T-cell (primary cell): ENCODE measurements around the gene SPDYE17. TPM values are rescaled to one million over a fixed set of nuclear protein-coding genes. Genes with fewer than 3 reads are reported as not detected.
"Not testable (repeated sequence)": the region's sequence is repeated elsewhere in the genome, so short reads cannot be mapped to it uniquely, and the experiment has no call there.

ENCODE experiments used
- ATAC-seq, 4 experiments: fragments of 200-7000 bp in 3 of 4; fragments of 150-1000 bp in 1 of 4; cut with Tn5 transposase; replicated peaks in 1 of 4; 1 replicate in 3 of 4; 2 replicates in 1 of 4; pipeline ENCODE4 v1.10.0; 2021; ENCODE audit warnings: moderate library complexity in 3 of 4, mild to moderate bottlenecking in 2 of 4, moderate number of reproducible peaks in 1 of 4
- CTCF ChIA-PET, 2 donors: fragments of 300-600 bp; sonication (Branson Sonifier 250); formaldehyde crosslinking; loops; one replicate each; lab custom pipeline; 2022; ENCODE audit warnings: antibody characterized with exemption in 2 of 2; lab: Charles Lee
- POLR2A ChIA-PET, 2 donors: fragments of 300-600 bp; sonication (Branson Sonifier 250); formaldehyde crosslinking; loops; one replicate each; lab custom pipeline; 2022; ENCODE audit warnings: antibody characterized with exemption in 2 of 2; lab: Charles Lee
- DNase-seq, 35 experiments: peaks; one replicate each; pipeline versions ENCODE4 v3.0.0 to v3.0.0-alpha.2; 2013 to 2023
- H3K27ac ChIP-seq: one replicate; pipeline ENCODE4 v1.5.1; 2013; ENCODE audit warnings: low read length
- H3K27me3 ChIP-seq, 2 experiments: replicated peaks in 1 of 2; 1 replicate in 1 of 2; 2 replicates in 1 of 2; pipeline versions ENCODE4 v1.6.1 to v1.7.0; 2013; ENCODE audit warnings: low read length in 1 of 2, mixed read lengths in 1 of 2; ENCODE audit not compliant: control insufficient read depth in 2 of 2, insufficient read depth in 2 of 2; ENCODE audit errors: extremely low read depth in 1 of 2
- H3K36me3 ChIP-seq, 2 donors: 1 replicate in 1 of 2; 2 replicates in 1 of 2; pipeline versions ENCODE4 v1.6.1 to v1.7.0; 2013; ENCODE audit warnings: low read length in 1 of 2; ENCODE audit not compliant: control insufficient read depth in 2 of 2, insufficient read depth in 1 of 2; ENCODE audit errors: extremely low read depth in 1 of 2
- H3K4me1 ChIP-seq, 2 experiments: 1 replicate in 1 of 2; 2 replicates in 1 of 2; pipeline versions ENCODE4 v1.6.1 to v1.7.0; 2013; ENCODE audit warnings: low read length in 2 of 2, mixed read lengths in 1 of 2; ENCODE audit not compliant: insufficient read depth in 2 of 2, control insufficient read depth in 1 of 2; ENCODE audit errors: extremely low read depth in 1 of 2
- H3K4me3 ChIP-seq, 2 donors: 1 replicate in 1 of 2; 2 replicates in 1 of 2; pipeline versions ENCODE4 v1.5.1 to v1.7.0; 2013; ENCODE audit warnings: mild to moderate bottlenecking in 2 of 2, low read length in 1 of 2, moderate library complexity in 1 of 2; ENCODE audit not compliant: control insufficient read depth in 1 of 2; ENCODE audit errors: extremely low read depth in 1 of 2
- H3K9me3 ChIP-seq: 2 replicates; pipeline ENCODE4 v1.7.0; 2013
- H3K27ac Mint-ChIP-seq, 2 donors: one replicate each; pipeline ENCODE4 v1.8.0; 2020 to 2021; ENCODE audit warnings: mild to moderate bottlenecking in 2 of 2, mixed read lengths in 2 of 2
- H3K27me3 Mint-ChIP-seq, 2 donors: one replicate each; pipeline ENCODE4 v1.8.0; 2021 to 2022; ENCODE audit warnings: mixed read lengths in 2 of 2
- H3K36me3 Mint-ChIP-seq: one replicate; pipeline ENCODE4 v1.8.0; 2021; ENCODE audit warnings: mixed read lengths
- H3K4me1 Mint-ChIP-seq, 3 donors: one replicate each; pipeline ENCODE4 v1.8.0; 2020 to 2022; ENCODE audit warnings: mixed read lengths in 3 of 3, mild to moderate bottlenecking in 1 of 3
- H3K4me3 Mint-ChIP-seq, 3 donors: one replicate each; pipeline ENCODE4 v1.8.0; 2020 to 2022; ENCODE audit warnings: mild to moderate bottlenecking in 3 of 3, mixed read lengths in 3 of 3, moderate library complexity in 3 of 3
- H3K9me3 Mint-ChIP-seq, 3 donors: one replicate each; pipeline ENCODE4 v1.8.0; 2020 to 2022; ENCODE audit warnings: mixed read lengths in 3 of 3
- WGBS: methylation state at CpG from one replicate; pipeline ENCODE4 v1.1.5; 2013; ENCODE audit warnings: missing lambda C conversion rate; ENCODE audit not compliant: insufficient coverage; 5-methylcytosine and 5-hydroxymethylcytosine counted together
- total RNA-seq, 35 experiments: library from RNA in 6 of 35; stranded (reverse) in 6 of 35; fragments of 120-200 nt in 1 of 35; gene quantifications; one replicate each; pipeline versions ENCODE4 v1.2.1 to v1.2.4 and lab custom pipeline; 2013 to 2026

The SPDYE17 gene
- total RNA-seq, 5 donors from 2014 or later (not counting 1 experiment from before 2014, with no cell fraction given): not detected

DNA sequence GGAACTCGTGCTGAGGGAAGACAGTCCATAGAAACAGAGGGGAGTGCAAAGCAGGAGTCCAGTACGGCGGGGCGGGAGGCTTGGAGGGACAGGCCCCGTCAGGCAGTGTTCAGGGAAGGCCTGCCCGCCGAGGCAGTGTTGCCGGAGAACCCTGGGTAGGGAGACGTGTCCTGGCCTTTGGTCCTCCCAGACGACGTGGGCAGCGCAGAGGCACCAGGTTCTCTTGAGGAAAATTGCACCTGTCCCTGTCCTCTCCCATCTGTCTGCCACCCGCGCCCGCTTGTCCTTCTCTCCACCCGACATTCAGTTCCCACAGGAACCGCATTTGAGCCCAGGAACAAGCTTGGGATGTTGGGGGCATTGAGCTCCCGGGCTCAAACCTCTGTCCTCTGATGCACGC, 38.3 kb downstream of the SPDYE17 start:
- H3K9me3 ChIP-seq, DNase-seq, H3K4me3 Mint-ChIP-seq, H3K36me3 Mint-ChIP-seq, H3K27me3 ChIP-seq, H3K36me3 ChIP-seq, H3K27ac Mint-ChIP-seq, ATAC-seq, H3K4me3 ChIP-seq, H3K4me1 Mint-ChIP-seq, CTCF ChIA-PET, H3K27me3 Mint-ChIP-seq, H3K27ac ChIP-seq, H3K9me3 Mint-ChIP-seq, POLR2A ChIA-PET: not testable (repeated sequence)
- H3K4me1 ChIP-seq: peaks cover 4 to 19% of the 10 kb centered on the region in 2 experiments
- 92% methylated on average over 7 of the region's 19 CpGs for WGBS

DNA sequence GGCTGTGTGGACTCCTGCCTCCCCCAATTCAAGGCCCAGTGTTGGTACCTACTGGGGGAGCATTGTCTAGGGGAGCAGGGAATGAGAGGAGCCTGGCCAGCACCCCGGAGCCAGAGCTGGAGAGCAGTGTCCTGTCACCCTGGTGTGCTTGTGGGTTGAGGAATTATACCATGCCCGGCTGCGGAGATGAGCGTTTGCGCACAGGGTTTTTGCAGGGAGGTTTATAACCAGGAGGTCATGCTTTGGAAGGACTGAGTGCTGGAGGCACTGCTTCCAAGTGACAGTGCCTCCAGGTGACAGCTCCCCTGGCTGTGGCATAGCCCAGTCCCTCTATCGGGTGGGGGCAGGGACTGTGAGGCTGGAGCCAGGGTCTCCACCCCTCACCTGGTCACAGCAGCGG, 39.3 kb downstream of the SPDYE17 start:
- H3K4me3 Mint-ChIP-seq, CTCF ChIA-PET, H3K4me3 ChIP-seq, H3K36me3 ChIP-seq, H3K27ac ChIP-seq, H3K27me3 ChIP-seq, POLR2A ChIA-PET, H3K9me3 Mint-ChIP-seq, H3K4me1 Mint-ChIP-seq, H3K27ac Mint-ChIP-seq, H3K4me1 ChIP-seq, H3K36me3 Mint-ChIP-seq, H3K9me3 ChIP-seq, ATAC-seq, DNase-seq, H3K27me3 Mint-ChIP-seq: not testable (repeated sequence)
- WGBS: no CpG with 5 or more reads among the region's 7 CpGs

DNA sequence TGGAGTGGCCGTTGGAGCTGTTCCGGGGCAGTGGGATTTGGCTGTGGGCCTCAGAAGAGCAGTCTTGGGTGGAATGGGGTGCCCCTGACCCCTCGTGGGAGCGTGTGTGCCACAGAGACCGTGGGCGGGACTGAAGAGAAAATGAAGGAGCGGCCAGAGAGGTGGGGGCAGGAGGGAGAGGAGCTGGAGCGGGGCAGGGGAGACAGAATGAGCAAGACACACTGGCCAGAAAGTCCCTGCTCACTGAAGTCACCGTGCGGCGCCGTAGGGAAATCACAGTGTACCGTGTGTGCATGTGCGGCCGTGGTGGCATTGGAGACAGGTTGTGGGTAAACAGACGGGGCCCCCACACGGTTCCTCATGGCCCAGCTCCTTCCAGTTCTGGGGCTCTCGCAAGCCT, 40.0 kb downstream of the SPDYE17 start:
- H3K27me3 ChIP-seq, POLR2A ChIA-PET, DNase-seq, H3K36me3 Mint-ChIP-seq, H3K4me3 ChIP-seq, H3K4me3 Mint-ChIP-seq, H3K9me3 Mint-ChIP-seq, H3K36me3 ChIP-seq, CTCF ChIA-PET, H3K4me1 Mint-ChIP-seq, H3K27me3 Mint-ChIP-seq, H3K27ac ChIP-seq, ATAC-seq, H3K27ac Mint-ChIP-seq, H3K9me3 ChIP-seq, H3K4me1 ChIP-seq: not testable (repeated sequence)
- 70% methylated on average over 4 of the region's 18 CpGs for WGBS

DNA sequence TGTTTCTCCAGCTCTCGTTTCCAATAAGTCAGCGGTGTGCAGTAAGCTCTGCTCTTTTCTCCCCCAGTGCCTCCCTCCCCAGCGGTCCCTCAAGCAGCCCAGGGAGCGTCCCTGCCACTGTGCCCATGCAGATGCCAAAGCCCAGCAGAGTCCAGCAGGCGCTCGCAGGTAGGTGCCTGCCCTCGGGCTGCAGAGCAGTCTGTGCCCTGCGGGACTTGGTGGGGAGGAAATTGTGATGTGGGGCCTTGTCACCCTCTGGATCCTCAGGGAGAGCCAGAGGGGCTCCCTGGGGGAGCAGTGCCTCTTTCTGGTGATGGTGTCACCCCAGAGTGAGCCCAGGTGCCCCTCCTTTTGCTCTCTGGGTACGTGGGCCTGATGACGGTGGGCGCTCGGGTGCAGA, 42.0 kb downstream of the SPDYE17 start:
- H3K4me3 Mint-ChIP-seq, H3K27me3 Mint-ChIP-seq, H3K4me1 ChIP-seq, H3K27ac Mint-ChIP-seq, H3K36me3 ChIP-seq, H3K9me3 ChIP-seq, H3K9me3 Mint-ChIP-seq, H3K27me3 ChIP-seq, POLR2A ChIA-PET, ATAC-seq, H3K4me1 Mint-ChIP-seq, DNase-seq, H3K4me3 ChIP-seq, H3K36me3 Mint-ChIP-seq, H3K27ac ChIP-seq, CTCF ChIA-PET: not testable (repeated sequence)
- WGBS: 100% methylated on average over 3 of the region's 12 CpGs

DNA sequence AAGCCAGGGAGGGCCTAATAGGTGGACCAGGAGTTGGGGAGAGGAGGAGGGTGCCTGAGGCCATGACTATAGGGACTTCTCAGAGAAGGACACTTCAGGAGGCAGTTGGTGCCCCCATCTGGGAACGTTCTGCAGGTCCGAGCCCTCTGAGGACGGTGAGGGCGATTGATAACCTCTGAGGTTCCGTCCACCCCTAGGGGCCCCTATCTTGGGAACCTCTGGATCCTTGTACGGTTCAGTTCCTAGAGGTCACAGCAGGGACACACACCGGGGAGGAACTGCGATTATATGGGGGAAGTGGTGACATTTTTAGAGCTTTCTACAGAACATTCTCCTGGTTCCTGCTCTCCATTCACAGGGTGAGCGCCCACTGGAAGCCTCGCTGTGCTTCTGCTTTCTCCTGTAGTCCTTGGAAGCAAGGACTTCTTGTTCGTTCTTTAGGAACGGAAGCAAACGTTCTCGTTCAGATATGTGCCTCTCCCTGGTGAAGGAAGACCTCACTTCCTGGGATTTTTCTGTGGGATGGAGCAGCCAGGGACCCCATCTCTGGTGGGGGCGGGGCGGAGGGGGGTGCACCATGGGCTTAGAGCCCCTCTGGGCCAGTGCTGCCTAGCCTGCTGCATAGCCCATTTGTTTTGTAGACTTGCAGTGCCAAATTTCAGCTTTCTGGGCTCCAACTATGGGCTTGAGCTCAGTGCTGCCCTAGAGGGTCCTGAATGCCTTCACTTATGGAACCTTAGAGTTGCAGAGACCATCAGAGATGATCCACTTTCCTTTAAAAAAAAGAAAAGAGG, 46.0 kb downstream of the SPDYE17 start:
- H3K27me3 ChIP-seq, H3K9me3 Mint-ChIP-seq, H3K4me1 ChIP-seq, H3K27me3 Mint-ChIP-seq, H3K9me3 ChIP-seq, H3K27ac ChIP-seq, H3K4me1 Mint-ChIP-seq, H3K36me3 Mint-ChIP-seq, POLR2A ChIA-PET, CTCF ChIA-PET, ATAC-seq, H3K4me3 ChIP-seq, H3K36me3 ChIP-seq, H3K4me3 Mint-ChIP-seq, DNase-seq: not testable (repeated sequence)
- peak overlapping the region in 1 of 2 donors; percentile 34 for H3K27ac Mint-ChIP-seq
- WGBS: 100% methylated on average over 1 of the region's 16 CpGs

DNA sequence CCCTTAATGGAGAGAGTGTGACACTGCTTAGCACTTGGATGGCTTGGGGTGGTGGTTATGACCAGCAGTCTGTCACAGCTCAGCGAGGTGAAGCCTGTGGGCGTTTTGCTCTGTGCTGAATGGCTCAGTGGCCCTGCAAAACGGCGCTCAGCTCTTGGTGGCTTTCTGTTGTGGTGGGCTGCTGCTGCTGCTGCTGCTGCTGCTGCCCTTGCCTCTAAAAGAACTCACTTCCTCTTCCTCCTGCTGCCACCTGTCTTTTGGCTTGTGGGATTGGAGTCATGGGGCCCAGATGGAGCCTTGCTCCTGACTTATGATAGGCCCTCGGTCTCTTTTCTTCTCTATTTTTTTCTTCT, 47.4 kb downstream of the SPDYE17 start:
- ATAC-seq: peak; percentile 92 to 97 (median 93)
- H3K4me3 Mint-ChIP-seq, CTCF ChIA-PET: not testable (repeated sequence)

More for the DNA sequence above, 47.4 kb downstream of the SPDYE17 start:
- H3K27ac ChIP-seq, H3K9me3 ChIP-seq, H3K27ac Mint-ChIP-seq, H3K27me3 Mint-ChIP-seq, H3K9me3 Mint-ChIP-seq, H3K36me3 ChIP-seq, H3K4me1 ChIP-seq, H3K27me3 ChIP-seq, DNase-seq, H3K4me3 ChIP-seq, H3K4me1 Mint-ChIP-seq, POLR2A ChIA-PET: not testable (repeated sequence)
- no CpG with 5 or more reads among the region's 5 CpGs for WGBS
- H3K36me3 Mint-ChIP-seq: peaks cover 11% of the 10 kb centered on the region
